Ascending aorta (tissue), 2 donors: ENCODE data around the gene RNF151. TPM values are rescaled to one million over a fixed set of nuclear protein-coding genes. Genes with fewer than 3 reads are reported as not detected.

Source experiments
- DNase-seq, 2 donors: peaks; one replicate each; pipeline ENCODE4 v3.0.0-alpha.2; 2019; ENCODE audit warnings: low spot score in 2 of 2
- H3K27ac ChIP-seq, 2 donors: fragments of 200-600 bp; sonication (generic); one replicate each; pipeline ENCODE4 v1.5.1; 2016 to 2017; ENCODE audit warnings: mild to moderate bottlenecking in 1 of 2
- H3K27me3 ChIP-seq: fragments of 200-600 bp; sonication (generic); one replicate; pipeline ENCODE4 v1.5.1; 2017
- H3K36me3 ChIP-seq, 2 donors: fragments of 200-600 bp; sonication (generic); one replicate each; pipeline ENCODE4 v1.5.1; 2016
- H3K4me1 ChIP-seq, 2 donors: fragments of 200-600 bp; sonication (generic); one replicate each; pipeline ENCODE4 v1.5.1; 2016 to 2017; ENCODE audit warnings: mild to moderate bottlenecking in 1 of 2
- H3K4me3 ChIP-seq, 2 donors: fragments of 200-600 bp; sonication (generic); one replicate each; pipeline ENCODE4 v1.5.1; 2016 to 2017; ENCODE audit warnings: mild to moderate bottlenecking in 1 of 2
- H3K9me3 ChIP-seq, 2 donors: fragments of 200-600 bp; sonication (generic); one replicate each; pipeline ENCODE4 v1.5.1; 2016
- CTCF ChIP-seq, 3 experiments: fragments of 200-600 bp in 2 of 3; fragments of 450-650 bp in 1 of 3; sonication (generic) in 2 of 3; IDR thresholded peaks; one replicate each; pipeline ENCODE4 v1.5.1; 2016 to 2019; ENCODE audit warnings: antibody characterized with exemption in 3 of 3, mild to moderate bottlenecking in 1 of 3, moderate library complexity in 1 of 3
- intact Hi-C: fragments of 100-400 bp; cut with DNase I; formaldehyde crosslinking; loops from one replicate; pipeline ENCODE4 v1.15.1; 2023
- total RNA-seq: library from RNA; depleted of rRNA; stranded (reverse); fragments of >200 nt; gene quantifications from one replicate; pipeline ENCODE4 v1.1.0, GENCODE V29; 2016

RNF151 gene
- total RNA-seq, 1 donor from 2014 or later, result not detected

DNA sequence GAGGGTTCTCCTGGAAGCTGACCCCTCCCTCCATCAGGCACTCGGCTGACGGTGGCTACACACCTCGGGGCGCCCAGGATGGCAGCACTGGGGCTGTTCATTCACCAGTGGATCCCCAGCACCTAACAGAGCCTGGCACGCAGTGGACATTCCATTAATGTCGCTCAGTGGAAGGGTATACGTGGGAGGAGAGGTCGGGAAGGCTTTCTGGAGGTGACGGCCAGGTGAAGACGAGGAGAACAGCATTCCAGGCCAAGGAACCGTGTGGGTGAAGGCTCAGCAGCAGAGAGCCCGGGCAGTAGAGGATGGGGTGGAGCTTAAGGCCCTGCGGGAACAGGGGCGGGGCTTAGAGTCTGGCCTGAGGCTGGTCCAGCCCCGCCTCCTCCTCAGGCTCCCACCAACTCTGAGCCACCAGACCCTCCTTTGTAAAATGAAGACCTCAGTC lies 45.9 kb upstream of the RNF151 start:
- intact Hi-C loops, result no loop called here
- no peak for DNase-seq
- Histone ChIP-seq H3K27ac (no peak overlapping the region), H3K27me3 (peaks cover 21% of the 10 kb centered on the region), H3K9me3 (no peaks in the 10 kb centered on the region), H3K4me3 (no peak overlapping the region), H3K4me1 (no peaks in the 10 kb centered on the region), H3K36me3 (no peaks in the 10 kb centered on the region)
- TF ChIP-seq CTCF (IDR thresholded peaks at IDR 0.05), result no peak

DNA sequence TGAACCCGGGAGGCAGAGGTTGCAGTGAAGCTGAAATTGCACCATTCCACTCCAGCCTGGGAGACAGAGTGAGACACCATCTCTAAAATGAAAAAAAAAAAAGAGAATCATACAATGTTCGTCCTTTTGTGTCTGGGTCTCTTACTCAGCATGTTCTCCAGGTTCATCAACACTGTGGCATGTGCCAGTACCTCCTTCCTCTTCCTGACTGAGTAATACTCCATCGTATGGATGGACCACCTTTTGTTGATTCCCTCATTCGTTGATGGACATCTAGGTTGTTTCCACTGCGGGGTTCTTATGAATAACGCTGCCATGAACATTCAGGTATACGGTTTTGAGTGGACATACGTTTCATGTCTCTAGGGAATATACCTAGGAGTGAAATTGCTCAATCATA lies 44.3 kb upstream of the RNF151 start:
- no peaks in the 10 kb centered on the region for H3K9me3 ChIP-seq
- DNase-seq, result no peak
- intact Hi-C loops, result no loop called here
- no peak for TF ChIP-seq CTCF (IDR thresholded peaks at IDR 0.05)
- H3K27me3 ChIP-seq, result peaks cover 16% of the 10 kb centered on the region
- H3K4me3 ChIP-seq, result no peak overlapping the region
- no peaks in the 10 kb centered on the region for H3K4me1 ChIP-seq
- no peaks in the 10 kb centered on the region for H3K36me3 ChIP-seq
- no peak overlapping the region for H3K27ac ChIP-seq

GRCh38 chr16:1923299-1924034 lies 43.2 kb upstream of the RNF151 start:
- Histone ChIP-seq H3K36me3 (no peaks in the 10 kb centered on the region), H3K27ac (no peak overlapping the region), H3K4me1 (no peaks in the 10 kb centered on the region), H3K4me3 (no peak overlapping the region), H3K27me3 (peaks cover 13% of the 10 kb centered on the region), H3K9me3 (no peaks in the 10 kb centered on the region)
- DNase-seq, result no peak
- no peak for TF ChIP-seq CTCF (IDR thresholded peaks at IDR 0.05)
- intact Hi-C loops, result no loop called here

- no peak overlapping the region for H3K4me3 ChIP-seq
- H3K27ac ChIP-seq, result no peak overlapping the region
- no peak for TF ChIP-seq CTCF (IDR thresholded peaks at IDR 0.05)
- H3K36me3 ChIP-seq, result no peaks in the 10 kb centered on the region
- H3K9me3 ChIP-seq, result no peaks in the 10 kb centered on the region
- H3K27me3 ChIP-seq, result peaks cover 7% of the 10 kb centered on the region
- DNase-seq, result no peak
- intact Hi-C loops, result no loop called here
- peaks cover 0 to under 1% of the 10 kb centered on the region in 2 donors for H3K4me1 ChIP-seq
These were observed 42.6 kb upstream of the RNF151 start for GRCh38 chr16:1924095-1924494.

GRCh38 chr16:1926271-1926670 lies 40.4 kb upstream of the RNF151 start:
- intact Hi-C loops, result no loop called here

More at GRCh38 chr16:1926271-1926670, 40.4 kb upstream of the RNF151 start:
- Histone ChIP-seq H3K27me3 (no peaks in the 10 kb centered on the region), H3K9me3 (no peaks in the 10 kb centered on the region), H3K27ac (no peak overlapping the region), H3K4me3 (no peak overlapping the region), H3K4me1 (peaks cover 4 to 6% of the 10 kb centered on the region in 2 donors), H3K36me3 (no peaks in the 10 kb centered on the region)
- DNase-seq, result no peak
- TF ChIP-seq CTCF (IDR thresholded peaks at IDR 0.05), result no peak
